Measurements from ENCODE around the gene CHORDC1.

DNA sequence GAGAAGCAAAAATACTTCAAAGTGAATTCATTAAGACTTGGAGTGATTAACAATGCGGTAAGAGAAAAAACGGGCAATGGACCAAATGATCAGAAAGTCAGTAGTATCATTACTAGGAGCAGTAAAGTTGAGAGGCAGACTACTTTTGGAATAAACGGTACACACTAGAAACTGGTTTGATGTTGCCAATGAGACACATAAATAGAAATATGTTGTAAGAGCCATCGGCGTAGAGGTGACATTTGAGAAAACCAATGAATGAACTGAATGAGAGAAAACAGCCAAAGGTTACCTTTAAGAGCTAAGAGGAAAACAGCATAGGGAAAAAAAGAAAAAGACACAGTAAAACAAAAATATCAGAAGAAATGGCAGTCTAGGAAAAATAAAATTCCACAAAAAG is 6.2 kb downstream of the CHORDC1 start:
- TF ChIP-seq POLR2A (IDR thresholded peaks at IDR 0.05; ENCODE audit: low read depth, low read length) (no peak), TAF1 (IDR thresholded peaks at IDR 0.05; ENCODE audit: borderline replicate concordance, low read depth, low read length) (no peak)
